ENCODE data around the gene ADORA2A. TPM values are rescaled to one million over a fixed set of nuclear protein-coding genes. Genes with fewer than 3 reads are reported as not detected.

Gene ADORA2A
- polyA plus RNA-seq, 1 donor (not counting 4 experiments of a cell fraction or from before 2014, with no cell fraction given) = 0.20 TPM

DNA sequence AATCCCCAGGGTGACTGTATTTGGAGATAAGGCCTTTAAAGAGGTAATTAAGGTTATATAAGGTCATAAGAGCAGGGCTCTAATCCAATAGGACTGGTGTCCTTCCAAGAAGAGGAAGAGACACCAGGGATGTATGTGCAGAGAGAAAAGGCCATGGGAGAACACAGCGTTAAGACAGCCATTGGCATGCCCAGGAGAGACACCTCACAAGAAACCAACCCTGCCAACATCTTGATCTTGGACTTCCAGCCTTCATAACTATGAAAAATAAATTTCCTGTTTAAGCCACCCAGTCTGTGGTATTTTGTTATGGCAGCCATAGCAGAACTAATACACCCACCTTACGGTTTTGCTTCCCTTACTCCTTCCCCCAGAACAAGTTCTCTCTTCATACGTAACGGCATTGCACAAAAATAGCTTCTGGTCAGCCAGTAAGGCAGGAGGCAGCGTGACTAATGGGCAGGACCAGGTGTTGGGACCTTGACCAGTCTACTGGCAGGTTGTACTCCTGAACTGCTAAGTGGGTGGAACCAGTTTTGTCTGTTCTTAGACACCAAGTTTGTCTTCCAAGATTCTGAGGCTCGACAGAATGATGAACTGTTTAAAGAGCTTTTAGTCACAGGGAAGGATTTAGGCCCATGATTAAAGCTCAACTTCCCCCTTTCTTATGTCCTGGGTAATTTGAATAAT is 35.8 kb downstream of the ADORA2A start:
- H3K4me1 ChIP-seq (ENCODE audit: control insufficient read depth, extremely low read depth, insufficient read depth, low read length) = peaks cover 14% of the 10 kb centered on the region
- H3K27ac ChIP-seq (ENCODE audit: control insufficient read depth, insufficient read depth, low read length) = no peak overlapping the region
- no peak overlapping the region for H3K4me3 ChIP-seq (ENCODE audit: control insufficient read depth in 2 of 3, extremely low read depth in 1 of 3, insufficient read depth in 2 of 3, low read depth in 1 of 3, low read length in 3 of 3)
- H3K9ac ChIP-seq (ENCODE audit: control insufficient read depth, extremely low read depth, insufficient read depth, low read length) = no peak overlapping the region
- dilution Hi-C loops (cut with MboI; ENCODE audit: extremely low pct_ligation_motif_present, low sequenced_read_pairs) = no loop called here
- H3K36me3 ChIP-seq (ENCODE audit: control insufficient read depth in 2 of 2, extremely low read depth in 1 of 2, insufficient read depth in 2 of 2, low read length in 2 of 2) = no peaks in the 10 kb centered on the region
- no peaks in the 10 kb centered on the region for H3K27me3 ChIP-seq (ENCODE audit: control insufficient read depth, extremely low read depth, insufficient read depth, low read length)
- no peaks in the 10 kb centered on the region for H4K20me1 ChIP-seq (ENCODE audit: control insufficient read depth, extremely low read depth, insufficient read depth, low read length)
- H3K9me1 ChIP-seq (ENCODE audit: control insufficient read depth, extremely low read depth, insufficient read depth, low read length) = no peaks in the 10 kb centered on the region
- DNase-seq (ENCODE audit: low read depth, low spot score) (no peak), FAIRE-seq (no peak)
- no peak overlapping the region for H3K4me2 ChIP-seq (ENCODE audit: control insufficient read depth, extremely low read depth, insufficient read depth, low read depth, low read length)
- no peaks in the 10 kb centered on the region for H3K79me2 ChIP-seq (ENCODE audit: control insufficient read depth, insufficient read depth, low read length)
- no peaks in the 10 kb centered on the region for H3K9me3 ChIP-seq (ENCODE audit: control insufficient read depth, low read depth, low read length)
- TF ChIP-seq EZH2 (IDR thresholded peaks at IDR 0.05; ENCODE audit: low read length) = no peak
- TF ChIP-seq, protein P1, sequence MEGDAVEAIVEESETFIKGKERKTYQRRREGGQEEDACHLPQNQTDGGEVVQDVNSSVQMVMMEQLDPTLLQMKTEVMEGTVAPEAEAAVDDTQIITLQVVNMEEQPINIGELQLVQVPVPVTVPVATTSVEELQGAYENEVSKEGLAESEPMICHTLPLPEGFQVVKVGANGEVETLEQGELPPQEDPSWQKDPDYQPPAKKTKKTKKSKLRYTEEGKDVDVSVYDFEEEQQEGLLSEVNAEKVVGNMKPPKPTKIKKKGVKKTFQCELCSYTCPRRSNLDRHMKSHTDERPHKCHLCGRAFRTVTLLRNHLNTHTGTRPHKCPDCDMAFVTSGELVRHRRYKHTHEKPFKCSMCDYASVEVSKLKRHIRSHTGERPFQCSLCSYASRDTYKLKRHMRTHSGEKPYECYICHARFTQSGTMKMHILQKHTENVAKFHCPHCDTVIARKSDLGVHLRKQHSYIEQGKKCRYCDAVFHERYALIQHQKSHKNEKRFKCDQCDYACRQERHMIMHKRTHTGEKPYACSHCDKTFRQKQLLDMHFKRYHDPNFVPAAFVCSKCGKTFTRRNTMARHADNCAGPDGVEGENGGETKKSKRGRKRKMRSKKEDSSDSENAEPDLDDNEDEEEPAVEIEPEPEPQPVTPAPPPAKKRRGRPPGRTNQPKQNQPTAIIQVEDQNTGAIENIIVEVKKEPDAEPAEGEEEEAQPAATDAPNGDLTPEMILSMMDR (optimal IDR thresholded peaks at IDR 0.05 in 1 of 3, IDR thresholded peaks at IDR 0.05 in 1 of 3, conservative IDR thresholded peaks at IDR 0.05 in 1 of 3; ENCODE audit: extremely low read depth in 1 of 3, insufficient read depth in 2 of 3, low read length in 3 of 3) = no peak
- H2AFZ ChIP-seq (ENCODE audit: control insufficient read depth, low read length) = no peak overlapping the region

GRCh38 chr22:24465566-24465965 is 38.2 kb downstream of the ADORA2A start:
- H3K9me1 ChIP-seq (ENCODE audit: control insufficient read depth, extremely low read depth, insufficient read depth, low read length) = no peaks in the 10 kb centered on the region
- FAIRE-seq (peak; percentile 67), DNase-seq (ENCODE audit: low read depth, low spot score) (no peak)
- no peak overlapping the region for H3K9ac ChIP-seq (ENCODE audit: control insufficient read depth, extremely low read depth, insufficient read depth, low read length)
- no peak overlapping the region for H3K4me3 ChIP-seq (ENCODE audit: control insufficient read depth in 2 of 3, extremely low read depth in 1 of 3, insufficient read depth in 2 of 3, low read depth in 1 of 3, low read length in 3 of 3)
- dilution Hi-C loops (cut with MboI; ENCODE audit: extremely low pct_ligation_motif_present, low sequenced_read_pairs) = no loop called here
- peaks cover 14% of the 10 kb centered on the region for H3K4me1 ChIP-seq (ENCODE audit: control insufficient read depth, extremely low read depth, insufficient read depth, low read length)
- no peaks in the 10 kb centered on the region for H3K27me3 ChIP-seq (ENCODE audit: control insufficient read depth, extremely low read depth, insufficient read depth, low read length)
- no peaks in the 10 kb centered on the region for H3K36me3 ChIP-seq (ENCODE audit: control insufficient read depth in 2 of 2, extremely low read depth in 1 of 2, insufficient read depth in 2 of 2, low read length in 2 of 2)
- no peak for TF ChIP-seq EZH2 (IDR thresholded peaks at IDR 0.05; ENCODE audit: low read length)
- TF ChIP-seq, protein P1 (optimal IDR thresholded peaks at IDR 0.05 in 1 of 3, IDR thresholded peaks at IDR 0.05 in 1 of 3, conservative IDR thresholded peaks at IDR 0.05 in 1 of 3; ENCODE audit: extremely low read depth in 1 of 3, insufficient read depth in 2 of 3, low read length in 3 of 3) = no peak
- H3K4me2 ChIP-seq (ENCODE audit: control insufficient read depth, extremely low read depth, insufficient read depth, low read depth, low read length) = no peak overlapping the region
- H4K20me1 ChIP-seq (ENCODE audit: control insufficient read depth, extremely low read depth, insufficient read depth, low read length) = no peaks in the 10 kb centered on the region
- peak overlapping the region; percentile 81 for H2AFZ ChIP-seq (ENCODE audit: control insufficient read depth, low read length)
- H3K27ac ChIP-seq (ENCODE audit: control insufficient read depth, insufficient read depth, low read length) = no peak overlapping the region
- H3K79me2 ChIP-seq (ENCODE audit: control insufficient read depth, insufficient read depth, low read length) = no peaks in the 10 kb centered on the region
- no peaks in the 10 kb centered on the region for H3K9me3 ChIP-seq (ENCODE audit: control insufficient read depth, low read depth, low read length)
